GM21717 (cell line): Measurements from ENCODE around the gene NMNAT3.
A peak's percentile ranks its signal among the peaks of the same experiment; 100 is the strongest.
"Not testable (repeated sequence)": the region's sequence is repeated elsewhere in the genome, so short reads cannot be mapped to it uniquely, and the experiment has no call there.

Experiments used
- ATAC-seq: cut with Tn5 transposase; IDR thresholded peaks from one replicate; pipeline ENCODE4 v1.9.1; 2021; ENCODE audit warnings: mild to moderate bottlenecking, moderate library complexity; ENCODE audit not compliant: unreplicated experiment

NMNAT3 gene

DNA sequence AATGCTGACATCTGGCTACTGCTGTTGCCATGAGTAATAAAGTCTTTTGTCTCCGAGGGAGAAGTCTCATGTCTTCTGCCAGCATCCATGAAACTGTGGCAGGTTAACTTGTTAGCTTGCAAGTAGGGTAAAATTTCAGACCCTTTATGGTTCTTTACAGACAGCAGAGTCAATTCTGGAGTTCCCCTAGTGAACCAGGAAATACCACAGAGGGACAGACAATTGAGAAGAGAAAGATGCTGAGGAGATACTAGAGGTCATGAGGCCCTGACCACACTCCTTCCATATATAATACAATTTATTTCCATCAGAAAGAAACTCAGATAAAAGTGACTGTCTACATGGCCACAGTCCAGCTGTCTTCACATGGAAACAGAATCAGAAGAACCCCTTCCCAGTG, 38.1 kb downstream of the NMNAT3 start:
- ATAC-seq, result no peak

DNA sequence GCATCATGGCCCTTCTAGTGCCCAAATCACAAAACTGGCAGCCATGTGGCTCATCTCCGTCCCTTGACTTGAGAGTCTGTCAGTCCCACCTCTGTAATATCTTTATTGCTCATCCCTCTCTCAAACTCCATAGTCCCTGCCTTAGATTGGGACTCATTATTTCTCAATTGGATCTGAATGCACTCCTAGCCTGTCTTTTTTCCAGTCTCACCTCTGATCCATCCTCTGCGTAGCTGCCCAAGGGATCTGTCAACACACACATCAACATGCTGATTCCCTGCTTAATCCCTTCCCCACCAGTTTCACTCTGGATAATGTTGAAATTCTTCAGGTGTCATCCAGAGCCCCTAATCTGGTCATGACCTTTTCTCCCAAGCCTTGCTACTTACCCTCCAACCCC, 39.3 kb downstream of the NMNAT3 start:
- ATAC-seq, result no peak

DNA sequence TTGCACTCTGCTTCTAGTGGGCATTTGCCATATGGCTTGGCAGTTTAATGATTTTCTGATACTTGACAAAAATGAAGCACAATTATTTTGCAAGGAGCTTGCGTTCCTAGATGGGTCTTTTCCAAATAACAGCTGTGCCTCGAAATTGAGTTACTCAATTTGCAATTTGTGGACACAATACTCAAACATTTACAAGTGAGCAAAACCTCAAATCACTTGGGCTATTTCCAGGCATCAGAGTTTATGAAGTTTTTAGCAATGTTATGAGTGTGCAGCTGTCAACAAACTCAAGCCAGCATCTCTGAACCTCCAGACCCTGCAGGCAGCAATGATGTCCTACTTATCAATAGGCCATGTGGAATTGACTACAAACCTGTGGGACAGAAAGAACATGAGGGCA, 41.3 kb downstream of the NMNAT3 start:
- no peak for ATAC-seq

DNA sequence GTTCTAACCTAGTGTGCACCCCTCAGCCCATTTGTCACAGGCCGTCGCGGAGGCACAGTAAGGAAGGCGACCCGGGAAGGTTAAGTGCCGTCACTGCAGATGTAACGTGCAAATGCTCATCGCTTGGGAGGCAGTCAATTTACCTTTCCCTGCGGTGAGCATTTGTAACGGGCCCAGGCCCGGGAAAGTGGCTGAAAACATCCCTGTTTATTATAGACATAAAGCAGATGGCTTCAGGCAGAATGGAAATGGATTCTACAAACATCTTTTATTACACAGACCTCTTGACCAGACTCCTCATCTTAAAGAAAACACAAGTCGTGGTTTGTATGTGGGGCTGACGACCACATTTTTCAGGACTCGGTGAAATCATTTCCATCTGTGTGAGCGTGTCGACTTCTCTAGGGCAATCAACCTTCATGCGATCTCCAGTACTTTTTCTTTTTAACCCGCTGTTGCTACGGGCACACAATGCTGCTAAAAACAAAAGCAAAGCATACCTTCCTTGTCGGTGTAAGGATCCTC, 43.6 kb downstream of the NMNAT3 start:
- ATAC-seq, result no peak

DNA sequence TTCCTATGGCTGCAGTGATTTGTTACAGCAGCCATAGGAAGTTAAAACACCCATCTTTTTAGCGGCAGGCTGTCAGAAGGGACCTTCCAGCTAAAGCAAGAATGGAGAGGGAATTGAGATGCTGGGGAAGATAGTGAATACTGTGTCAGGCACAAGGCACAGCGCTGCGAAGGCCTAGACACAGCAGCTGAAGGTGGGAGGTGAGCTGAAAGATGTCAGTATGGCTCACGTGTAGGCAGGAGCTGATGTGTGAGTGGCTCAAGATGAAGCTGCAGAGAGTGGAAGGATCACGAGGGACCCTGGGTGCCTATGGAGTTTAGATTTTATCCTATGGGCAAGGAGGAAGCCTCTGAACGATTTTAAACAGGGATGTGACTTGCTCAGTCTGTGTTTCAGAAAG, 44.3 kb downstream of the NMNAT3 start:
- no peak for ATAC-seq

- ATAC-seq, result no peak
These were observed 47.2 kb downstream of the NMNAT3 start for GRCh38 chr3:139630542-139630941.

DNA sequence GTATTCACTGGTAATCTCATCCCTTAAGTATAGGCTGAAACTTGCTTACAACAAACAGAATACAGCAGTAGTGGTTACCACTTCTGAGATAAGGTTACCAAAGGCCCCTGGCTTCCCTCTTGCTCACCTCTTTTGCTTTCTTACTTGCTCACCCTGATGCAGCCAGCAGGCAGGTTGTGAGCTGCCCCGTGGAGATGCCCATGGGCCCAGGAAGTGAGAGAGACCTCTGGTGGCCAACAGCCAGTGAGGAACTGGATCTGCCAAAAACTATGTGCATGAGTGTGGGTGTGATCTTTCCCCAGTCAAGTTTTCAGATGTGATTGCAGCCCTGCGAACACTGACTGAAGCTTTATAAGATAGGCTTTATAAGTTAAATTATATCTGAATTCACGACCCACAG, 48.7 kb downstream of the NMNAT3 start:
- peak; percentile 59 for ATAC-seq

DNA sequence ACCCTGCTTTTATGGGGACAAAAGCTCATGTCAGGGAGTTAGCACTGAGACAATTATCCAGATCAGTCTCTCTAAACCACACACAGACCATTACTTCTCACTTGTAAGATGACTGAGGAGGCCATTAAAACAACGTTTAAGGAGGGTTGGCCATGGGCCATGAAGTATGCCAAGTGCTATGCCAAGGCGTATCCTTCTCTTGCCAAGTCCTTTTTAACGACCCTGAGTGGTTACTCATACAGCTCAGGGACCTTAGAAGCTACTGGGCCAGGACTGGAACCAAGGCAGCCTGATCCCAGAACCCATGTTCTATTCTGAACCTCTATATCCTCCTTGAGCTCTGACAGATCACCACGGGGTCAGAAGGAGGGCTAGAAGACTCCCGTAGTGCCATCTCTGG, 50.0 kb downstream of the NMNAT3 start:
- no peak for ATAC-seq

- no peak for ATAC-seq
These were observed 57.3 kb downstream of the NMNAT3 start for GRCh38 chr3:139620438-139620837.

DNA sequence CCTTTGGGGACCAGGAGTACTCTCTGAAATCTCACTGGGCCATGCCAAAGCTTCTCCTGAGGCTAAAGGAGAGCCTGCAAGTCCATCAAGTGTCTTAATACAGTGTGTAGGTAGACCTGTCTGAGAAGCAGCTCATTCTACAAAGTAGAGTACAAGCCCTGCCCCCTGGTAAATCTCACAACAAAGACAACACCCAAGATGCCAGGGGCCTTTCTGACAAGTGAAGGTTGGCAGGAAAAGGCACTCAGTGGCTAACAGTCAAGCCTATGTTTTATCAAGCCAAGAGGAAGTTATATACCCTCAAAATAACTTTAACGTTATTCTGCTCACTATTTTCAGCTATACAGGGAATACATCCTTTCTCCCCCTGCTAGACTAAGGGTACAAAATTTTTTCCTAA, 58.3 kb downstream of the NMNAT3 start:
- ATAC-seq, result no peak

DNA sequence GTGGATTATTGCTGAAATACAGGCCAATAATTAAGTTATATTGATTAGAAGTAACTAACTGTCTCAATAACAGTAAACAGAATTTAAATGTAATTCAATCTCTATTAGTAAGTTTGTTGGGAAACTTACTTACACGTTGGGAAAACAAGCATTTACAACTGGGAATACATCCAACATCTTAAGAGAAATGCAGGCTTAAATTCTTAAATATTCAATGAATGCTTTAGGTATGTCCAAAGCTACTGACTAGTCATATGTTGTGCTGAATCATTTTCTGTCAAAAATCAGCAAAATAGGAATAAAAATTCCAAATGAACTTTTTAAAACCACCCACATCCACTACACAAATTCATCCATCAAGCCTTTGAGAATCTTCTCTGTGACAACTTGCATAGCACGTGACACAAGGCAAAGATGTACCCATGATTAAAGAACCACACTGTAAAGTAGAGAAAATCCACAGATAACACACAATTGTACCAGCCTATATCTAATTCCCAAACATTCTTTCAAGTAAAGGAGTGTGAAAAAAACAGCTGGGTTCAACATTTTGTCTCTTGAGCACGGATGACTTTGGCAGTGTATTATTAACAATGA, 60.0 kb downstream of the NMNAT3 start:
- ATAC-seq, result no peak

- ATAC-seq, result no peak
These were observed 66.2 kb downstream of the NMNAT3 start for GRCh38 chr3:139611528-139611927.

GRCh38 chr3:139610886-139611285, 66.9 kb downstream of the NMNAT3 start:
- ATAC-seq, result no peak

GRCh38 chr3:139608924-139609323, 68.8 kb downstream of the NMNAT3 start:
- ATAC-seq, result no peak

- no peak for ATAC-seq
These were observed 69.7 kb downstream of the NMNAT3 start for GRCh38 chr3:139608108-139608380.

- no peak for ATAC-seq
These were observed 70.3 kb downstream of the NMNAT3 start for GRCh38 chr3:139607257-139608107.

DNA sequence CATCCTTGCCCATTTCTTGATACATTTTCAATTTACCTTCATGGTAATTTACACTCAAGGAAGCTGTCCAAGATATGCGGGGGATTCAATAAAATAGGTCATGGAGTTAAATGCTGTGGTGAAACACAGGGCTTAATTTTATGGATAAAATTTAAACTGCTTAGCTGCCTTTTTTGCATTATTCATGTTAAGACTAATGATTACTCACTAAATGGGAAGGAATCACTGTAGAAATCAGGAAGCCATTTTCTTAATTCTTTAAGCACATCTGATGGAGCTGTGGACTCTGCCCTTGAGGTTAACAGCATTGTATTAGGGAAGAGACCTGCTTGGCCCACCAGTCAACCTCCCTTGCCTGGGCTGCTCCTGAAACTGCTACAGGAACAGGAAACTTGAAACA, 75.8 kb downstream of the NMNAT3 start:
- ATAC-seq, result no peak

DNA sequence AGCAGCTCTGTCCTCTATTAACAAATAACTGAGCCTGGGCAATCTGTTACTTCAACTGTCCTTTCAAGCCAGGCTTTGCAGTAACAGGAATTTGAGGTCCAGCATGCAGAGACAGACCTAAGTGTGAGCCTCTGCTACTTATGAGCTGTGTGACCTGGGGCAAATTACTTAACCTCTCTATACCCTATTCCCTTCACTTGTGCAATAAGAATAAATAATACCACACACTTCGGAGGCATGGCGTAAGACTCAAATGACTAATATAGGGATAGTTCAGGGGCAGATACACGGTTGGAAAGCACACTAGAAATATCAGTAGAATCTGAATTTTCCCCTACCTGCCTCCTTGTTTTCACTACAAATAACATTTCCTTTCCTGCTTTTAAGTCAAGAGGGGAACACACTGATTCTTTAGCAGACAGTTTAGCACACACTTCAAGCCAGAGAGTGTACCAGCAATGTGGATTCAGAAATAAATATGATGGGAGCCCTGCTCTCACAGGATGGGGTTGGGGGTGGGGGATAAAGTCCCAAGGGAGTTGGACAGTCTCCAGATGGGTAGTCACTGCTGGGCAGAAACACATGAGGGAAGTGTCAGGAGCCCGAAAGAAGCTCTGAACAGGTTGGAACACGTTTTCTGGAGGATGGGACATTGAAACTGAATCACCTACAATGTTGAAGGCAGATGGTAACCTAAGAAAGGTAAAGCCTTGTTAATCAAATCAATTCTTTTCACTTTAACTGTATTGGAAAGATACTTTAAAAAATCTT, 76.4 kb downstream of the NMNAT3 start:
- no peak for ATAC-seq

- ATAC-seq, result no peak
These were observed 79.8 kb downstream of the NMNAT3 start for GRCh38 chr3:139597947-139598346.

DNA sequence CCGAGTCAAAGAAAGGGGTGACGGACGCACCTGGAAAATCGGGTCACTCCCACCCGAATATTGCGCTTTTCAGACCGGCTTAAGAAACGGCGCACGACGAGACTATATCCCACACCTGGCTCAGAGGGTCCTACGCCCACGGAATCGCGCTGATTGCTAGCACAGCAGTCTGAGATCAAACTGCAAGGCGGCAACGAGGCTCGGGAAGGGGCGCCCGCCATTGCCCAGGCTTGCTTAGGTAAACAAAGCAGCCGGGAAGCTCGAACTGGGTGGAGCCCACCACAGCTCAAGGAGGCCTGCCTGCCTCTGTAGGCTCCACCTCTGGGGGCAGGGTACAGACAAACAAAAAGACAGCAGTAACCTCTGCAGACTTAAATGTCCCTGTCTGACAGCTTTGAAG, 86.6 kb downstream of the NMNAT3 start:
- ATAC-seq, result not testable (repeated sequence)

DNA sequence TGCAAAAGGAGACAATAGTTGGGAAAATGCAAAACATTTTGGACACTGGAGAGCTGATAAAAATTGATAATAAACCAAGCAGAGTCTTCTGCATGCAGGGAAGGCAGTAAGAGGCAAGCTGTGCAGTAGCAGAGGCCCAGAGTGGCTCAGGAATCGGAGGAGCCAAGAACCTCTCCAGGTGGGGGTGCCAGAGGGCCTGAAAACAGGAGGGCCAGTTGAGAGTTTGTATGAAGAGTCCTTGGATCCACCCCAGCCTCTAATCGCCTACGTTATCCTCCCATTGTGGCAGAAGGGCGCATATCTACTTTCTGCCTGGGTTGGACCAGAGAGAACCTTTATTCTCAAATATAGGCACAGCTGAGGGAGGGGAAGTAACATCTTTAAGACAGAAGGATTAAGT, 89.3 kb downstream of the NMNAT3 start:
- ATAC-seq, result no peak

DNA sequence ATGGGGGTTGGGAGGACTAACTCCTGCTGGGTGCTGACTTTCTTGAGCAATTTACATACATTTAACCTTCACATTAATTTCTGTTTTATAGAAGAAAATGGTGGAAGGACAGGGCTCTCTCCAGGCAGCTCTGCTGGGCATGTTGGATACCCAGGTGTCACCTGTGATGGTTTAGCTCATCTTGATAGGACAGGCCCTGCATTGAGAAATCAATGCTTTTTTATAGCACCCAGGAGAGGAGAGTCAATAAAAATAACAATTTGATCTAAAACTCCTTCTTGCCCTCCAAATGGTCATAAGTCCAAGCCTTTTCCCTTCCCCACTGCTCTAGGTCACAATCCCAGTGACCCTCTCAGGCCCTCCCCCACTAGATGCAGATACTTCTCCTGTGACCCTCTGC, 90.0 kb downstream of the NMNAT3 start:
- no peak for ATAC-seq
